Natural killer cell (primary cell): ENCODE measurements around the gene LGALS4. TPM values are rescaled to one million over a fixed set of nuclear protein-coding genes. Genes with fewer than 3 reads are reported as not detected.

Source experiments
- ATAC-seq, 3 donors: fragments of 150-1000 bp in 2 of 3; fragments of 200-7000 bp in 1 of 3; cut with Tn5 transposase; 1 replicate in 1 of 3; 2 replicates in 2 of 3; pipeline ENCODE4 v1.10.0; 2021; ENCODE audit warnings: mild to moderate bottlenecking in 2 of 3, moderate library complexity in 2 of 3
- DNase-seq, 2 donors: peaks; one replicate each; pipeline versions ENCODE4 v3.0.0 to v3.0.0-alpha.2; 2013 to 2021; ENCODE audit warnings: mixed read lengths in 1 of 2
- H3K27ac ChIP-seq: one replicate; pipeline ENCODE4 v1.5.1; 2013; ENCODE audit warnings: mild to moderate bottlenecking, low read length
- H3K27me3 ChIP-seq: one replicate; pipeline ENCODE4 v1.6.1; 2013; ENCODE audit warnings: low read length; ENCODE audit not compliant: control insufficient read depth, insufficient read depth
- H3K36me3 ChIP-seq: one replicate; pipeline ENCODE4 v1.6.1; 2013; ENCODE audit warnings: low read length; ENCODE audit not compliant: control insufficient read depth, insufficient read depth
- H3K4me1 ChIP-seq: one replicate; pipeline ENCODE4 v1.6.1; 2013; ENCODE audit warnings: low read length; ENCODE audit not compliant: control insufficient read depth, insufficient read depth
- H3K4me3 ChIP-seq: one replicate; pipeline ENCODE4 v1.5.1; 2013; ENCODE audit warnings: low read length
- H3K9me3 ChIP-seq: one replicate; pipeline ENCODE4 v1.6.1; 2013; ENCODE audit warnings: low read length; ENCODE audit not compliant: control insufficient read depth, insufficient read depth
- H3K27ac Mint-ChIP-seq, 2 donors: one replicate each; pipeline ENCODE4 v1.8.0; 2022; ENCODE audit warnings: mild to moderate bottlenecking in 2 of 2, mixed read lengths in 2 of 2, moderate library complexity in 1 of 2
- H3K27me3 Mint-ChIP-seq, 2 donors: one replicate each; pipeline ENCODE4 v1.8.0; 2022; ENCODE audit warnings: low read depth in 2 of 2, mixed read lengths in 2 of 2
- H3K36me3 Mint-ChIP-seq: one replicate; pipeline ENCODE4 v1.8.0; 2022; ENCODE audit warnings: mixed read lengths
- H3K4me1 Mint-ChIP-seq, 2 donors: one replicate each; pipeline ENCODE4 v1.8.0; 2022; ENCODE audit warnings: mixed read lengths in 2 of 2
- H3K4me3 Mint-ChIP-seq: one replicate; pipeline ENCODE4 v1.8.0; 2022; ENCODE audit warnings: mild to moderate bottlenecking, moderate library complexity, mixed read lengths
- H3K9me3 Mint-ChIP-seq, 2 donors: one replicate each; pipeline ENCODE4 v1.8.0; 2022; ENCODE audit warnings: mixed read lengths in 2 of 2
- CTCF ChIP-seq: fragments of 200-600 bp; IDR thresholded peaks from one replicate; pipeline ENCODE4 v1.8.0; 2022; ENCODE audit warnings: antibody characterized with exemption
- WGBS: methylation state at CpG from one replicate; pipeline ENCODE4 v1.1.7; 2013; ENCODE audit warnings: missing lambda C conversion rate; ENCODE audit not compliant: insufficient coverage; 5-methylcytosine and 5-hydroxymethylcytosine counted together
- intact Hi-C: fragments of 100-400 bp; cut with micrococcal nuclease; formaldehyde crosslinking; loops from one replicate; pipeline ENCODE4 v1.14.2; 2022
- total RNA-seq, 4 donors: library from RNA; stranded (reverse); fragments of 120-200 nt in 1 of 4; gene quantifications; one replicate each; pipeline versions ENCODE4 v1.2.3 to v1.2.4, GENCODE V29; 2013 to 2022

The LGALS4 gene
- total RNA-seq, 3 donors from 2014 or later (not counting 1 experiment from before 2014, with no cell fraction given): 4.2 to 4.8 (median 4.6) TPM

GRCh38 chr19:38838208-38838985 is 25.7 kb upstream of the LGALS4 start:
- Histone ChIP-seq H3K27me3 (no peaks in the 10 kb centered on the region), H3K27ac (no peak overlapping the region), H3K4me3 (no peak overlapping the region), H3K9me3 (no peaks in the 10 kb centered on the region), H3K4me1 (peaks cover 26% of the 10 kb centered on the region), H3K36me3 (peaks cover 80% of the 10 kb centered on the region)
- Mint-ChIP-seq H3K4me1 (peaks cover 18 to 40% of the 10 kb centered on the region in 2 donors), H3K27me3 (no peaks in the 10 kb centered on the region), H3K36me3 (peaks cover 12% of the 10 kb centered on the region), H3K4me3 (no peak overlapping the region), H3K9me3 (no peaks in the 10 kb centered on the region), H3K27ac (peak overlapping the region in 1 of 2 donors; percentile 47)
- 89% methylated on average over 19 of the region's 19 CpGs for WGBS
- ATAC-seq (no peak), DNase-seq (no peak)
- intact Hi-C loops: no loop called here
- TF ChIP-seq CTCF: no peak

- Histone ChIP-seq H3K4me3 (no peak overlapping the region), H3K9me3 (no peaks in the 10 kb centered on the region), H3K36me3 (peaks cover 73% of the 10 kb centered on the region), H3K27me3 (no peaks in the 10 kb centered on the region), H3K27ac (no peak overlapping the region), H3K4me1 (peaks cover 19% of the 10 kb centered on the region)
- Mint-ChIP-seq H3K27me3 (no peaks in the 10 kb centered on the region), H3K9me3 (no peaks in the 10 kb centered on the region), H3K4me1 (peaks cover 11 to 33% of the 10 kb centered on the region in 2 donors), H3K36me3 (peaks cover 12% of the 10 kb centered on the region), H3K27ac (peak overlapping the region in 1 of 2 donors; percentile 64), H3K4me3 (no peak overlapping the region)
- ATAC-seq (no peak), DNase-seq (no peak)
- intact Hi-C loops: no loop called here
- no peak for TF ChIP-seq CTCF
- WGBS: 96% methylated on average over 7 of the region's 7 CpGs
Observed at GRCh38 chr19:38837656-38838121, 24.9 kb upstream of the LGALS4 start.

- Histone ChIP-seq H3K27me3 (no peaks in the 10 kb centered on the region), H3K4me3 (no peak overlapping the region), H3K36me3 (peaks cover 67% of the 10 kb centered on the region), H3K9me3 (no peaks in the 10 kb centered on the region), H3K27ac (no peak overlapping the region), H3K4me1 (peaks cover 18% of the 10 kb centered on the region)
- peak in 1 of 2 donors; percentile 12 for DNase-seq
- peaks cover 6% of the 10 kb centered on the region for H3K36me3 Mint-ChIP-seq
- H3K27ac Mint-ChIP-seq: peak overlapping the region; percentile 29 to 64
- no peaks in the 10 kb centered on the region for H3K27me3 Mint-ChIP-seq
- no peak for ATAC-seq
- 93% methylated on average over 6 of the region's 6 CpGs for WGBS
- no peak for TF ChIP-seq CTCF
- H3K4me3 Mint-ChIP-seq: no peak overlapping the region
- peaks cover 7 to 30% of the 10 kb centered on the region in 2 donors for H3K4me1 Mint-ChIP-seq
- no peaks in the 10 kb centered on the region for H3K9me3 Mint-ChIP-seq
- intact Hi-C loops: no loop called here
Observed at GRCh38 chr19:38836983-38837626, 24.4 kb upstream of the LGALS4 start.
